B cell (primary cell): ENCODE measurements around the gene CSNK1G1. TPM values are rescaled to one million over a fixed set of nuclear protein-coding genes. Genes with fewer than 3 reads are reported as not detected.
"Not testable (repeated sequence)": the region's sequence is repeated elsewhere in the genome, so short reads cannot be mapped to it uniquely, and the experiment has no call there.

ENCODE experiments used
- ATAC-seq: fragments of 200-7000 bp; cut with Tn5 transposase; one replicate; pipeline ENCODE4 v1.10.0; 2021; ENCODE audit warnings: low read depth, mild to moderate bottlenecking, moderate number of reproducible peaks, moderate library complexity
- CTCF ChIA-PET: fragments of 350-600 bp; sonication (Branson Sonifier 250); formaldehyde crosslinking; loops from one replicate; lab custom pipeline; 2021; ENCODE audit warnings: antibody characterized with exemption, inconsistent platforms; lab: Charles Lee
- POLR2A ChIA-PET: fragments of 350-600 bp; sonication (Branson Sonifier 250); formaldehyde crosslinking; loops from one replicate; lab custom pipeline; 2021; ENCODE audit warnings: antibody characterized with exemption; lab: Charles Lee
- DNase-seq: peaks from one replicate; pipeline ENCODE4 v3.0.0; 2013
- H2AFZ ChIP-seq: 2 replicates; pipeline ENCODE4 v1.6.1; 2012; ENCODE audit warnings: mild to moderate bottlenecking, low read depth, low read length; ENCODE audit not compliant: insufficient read depth, poor library complexity, severe bottlenecking
- H3K27ac ChIP-seq, 2 donors: 1 replicate in 1 of 2; 2 replicates in 1 of 2; pipeline ENCODE4 v1.5.1; 2012 to 2013; ENCODE audit warnings: low read length in 2 of 2, mild to moderate bottlenecking in 2 of 2, moderate library complexity in 1 of 2
- H3K27me3 ChIP-seq, 4 experiments: fragments of 200-600 bp in 1 of 4; sonication (generic) in 1 of 4; replicated peaks in 1 of 4; 1 replicate in 2 of 4; 2 replicates in 2 of 4; pipeline versions ENCODE4 v1.6.1 to v1.7.0; 2013 to 2016; ENCODE audit warnings: low read length in 3 of 4, mild to moderate bottlenecking in 2 of 4, mixed read lengths in 1 of 4, moderate library complexity in 1 of 4; ENCODE audit not compliant: insufficient read depth in 4 of 4, control insufficient read depth in 3 of 4; ENCODE audit errors: control extremely low read depth in 1 of 4
- H3K36me3 ChIP-seq, 2 experiments: replicated peaks in 1 of 2; 1 replicate in 1 of 2; 2 replicates in 1 of 2; pipeline versions ENCODE4 v1.6.1 to v1.7.1; 2013; ENCODE audit warnings: low read length in 1 of 2; ENCODE audit not compliant: insufficient read depth in 2 of 2, control insufficient read depth in 1 of 2; ENCODE audit errors: control extremely low read depth in 1 of 2, extremely low read depth in 1 of 2
- H3K4me1 ChIP-seq, 2 donors: fragments of 200-600 bp in 1 of 2; sonication (generic) in 1 of 2; 1 replicate in 1 of 2; 2 replicates in 1 of 2; pipeline versions ENCODE4 v1.5.1 to v1.6.1; 2013 to 2017; ENCODE audit warnings: low read length in 2 of 2; ENCODE audit not compliant: control insufficient read depth in 2 of 2, insufficient read depth in 2 of 2
- H3K4me2 ChIP-seq: replicated peaks from 2 replicates; pipeline ENCODE3; 2012; ENCODE audit warnings: mild to moderate bottlenecking, low read depth, low read length; ENCODE audit not compliant: poor library complexity, severe bottlenecking
- H3K4me3 ChIP-seq, 5 experiments: fragments of 200-600 bp in 1 of 5; sonication (generic) in 1 of 5; 1 replicate in 3 of 5; 2 replicates in 2 of 5; pipeline versions ENCODE4 v1.5.1 to v1.7.0; 2011 to 2016; ENCODE audit warnings: low read length in 4 of 5, mild to moderate bottlenecking in 4 of 5, low read depth in 2 of 5, control low read depth in 1 of 5, moderate library complexity in 1 of 5; ENCODE audit not compliant: insufficient read depth in 1 of 5; ENCODE audit errors: control extremely low read depth in 1 of 5, extremely low read depth in 1 of 5
- H3K79me2 ChIP-seq: fragments of 200-600 bp; sonication (generic); one replicate; pipeline ENCODE4 v1.6.0; 2016; ENCODE audit warnings: low read length; ENCODE audit not compliant: control insufficient read depth, insufficient read depth
- H3K9ac ChIP-seq: fragments of 200-600 bp; sonication (generic); 2 replicates; pipeline ENCODE4 v1.6.1; 2017; ENCODE audit warnings: mild to moderate bottlenecking, low read length, moderate library complexity
- H3K9me3 ChIP-seq, 3 donors: one replicate each; pipeline versions ENCODE4 v1.6.1 to v1.7.1; 2013; ENCODE audit warnings: low read length in 2 of 3; ENCODE audit not compliant: control insufficient read depth in 2 of 3, insufficient read depth in 1 of 3; ENCODE audit errors: control extremely low read depth in 1 of 3
- H4K20me1 ChIP-seq: 2 replicates; pipeline ENCODE4 v1.6.0; 2012; ENCODE audit warnings: mild to moderate bottlenecking, low read length; ENCODE audit not compliant: insufficient read depth, control insufficient read depth, poor library complexity, severe bottlenecking
- H3K27ac Mint-ChIP-seq: one replicate; pipeline ENCODE4 v1.8.0; 2021; ENCODE audit warnings: mixed read lengths
- H3K27me3 Mint-ChIP-seq: one replicate; pipeline ENCODE4 v1.8.0; 2021; ENCODE audit warnings: mixed read lengths
- H3K4me1 Mint-ChIP-seq: one replicate; pipeline ENCODE4 v1.8.0; 2021; ENCODE audit warnings: mixed read lengths
- H3K4me3 Mint-ChIP-seq: one replicate; pipeline ENCODE4 v1.8.0; 2021; ENCODE audit warnings: mixed read lengths
- H3K9me3 Mint-ChIP-seq: one replicate; pipeline ENCODE4 v1.8.0; 2022; ENCODE audit warnings: mixed read lengths; ENCODE audit not compliant: insufficient read depth
- EZH2 ChIP-seq: IDR thresholded peaks from 2 replicates; pipeline ENCODE4 v1.6.1; 2012; ENCODE audit warnings: borderline replicate concordance, low read depth, mild to moderate bottlenecking, moderate library complexity, low read length; ENCODE audit not compliant: insufficient read depth, poor library complexity, severe bottlenecking
- WGBS: methylation state at CpG from one replicate; pipeline ENCODE4 v1.1.5; 2013; ENCODE audit warnings: missing lambda C conversion rate; ENCODE audit not compliant: insufficient coverage; 5-methylcytosine and 5-hydroxymethylcytosine counted together
- intact Hi-C: fragments of 100-400 bp; cut with micrococcal nuclease; formaldehyde crosslinking; loops from one replicate; pipeline ENCODE4 v1.10.0; 2022
- polyA plus RNA-seq: library from polyadenylated mRNA; depleted of rRNA; stranded (reverse); fragments of >200 nt; gene quantifications from 2 replicates; pipeline ENCODE4 v1.2.3, GENCODE V29; 2012
- total RNA-seq, 2 donors: library from RNA; stranded (reverse); fragments of 120-200 nt in 1 of 2; gene quantifications; 1 replicate in 1 of 2; 2 replicates in 1 of 2; pipeline versions ENCODE4 v1.2.3 to v1.2.4, GENCODE V29; 2013 to 2022
- TF ChIP-seq, protein P1 (sequence below): fragments of 200-600 bp; IDR thresholded peaks from one replicate; pipeline ENCODE4 v1.8.0; 2022; ENCODE audit warnings: antibody characterized with exemption, mild to moderate bottlenecking

CSNK1G1 gene
- total and polyA plus RNA-seq, 2 donors (not counting 1 experiment from before 2014, with no cell fraction given), result 5.2 to 40.3 TPM

DNA sequence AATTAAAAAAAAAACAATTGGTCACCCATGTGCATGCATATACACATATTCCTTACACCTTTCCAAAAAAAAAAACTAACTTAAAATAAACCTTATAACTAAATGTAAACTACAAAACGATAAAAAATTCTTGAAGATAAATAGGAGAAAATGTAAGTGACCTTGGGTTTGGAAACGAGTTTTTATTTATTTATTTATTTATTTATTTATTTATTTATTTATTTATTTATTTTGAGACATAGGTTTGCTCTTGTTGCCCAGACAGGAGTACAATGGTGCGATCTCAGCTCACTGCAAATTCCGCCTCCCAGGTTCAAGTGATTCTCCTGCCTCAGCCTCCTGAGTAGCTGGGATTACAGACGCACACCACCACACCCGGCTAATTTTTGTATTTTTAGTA lies 9.7 kb downstream of the CSNK1G1 start:
- H3K4me3 Mint-ChIP-seq, H4K20me1 ChIP-seq, H3K9ac ChIP-seq, H3K4me1 ChIP-seq, H3K4me3 ChIP-seq, H3K4me2 ChIP-seq, H2AFZ ChIP-seq, intact Hi-C loops, DNase-seq, ATAC-seq, H3K27me3 ChIP-seq, H3K27ac ChIP-seq, POLR2A ChIA-PET, H3K9me3 Mint-ChIP-seq, H3K27me3 Mint-ChIP-seq, H3K9me3 ChIP-seq, H3K27ac Mint-ChIP-seq: not testable (repeated sequence)
- peaks cover 6 to 11% of the 10 kb centered on the region in 2 experiments for H3K36me3 ChIP-seq
- CTCF ChIA-PET, result interaction anchor here (0.7 kb wide), 1 partner anchor 508 kb away, joined by 3 read pairs; no protein-coding TSS in a partner anchor
- H3K79me2 ChIP-seq, result peaks cover 93% of the 10 kb centered on the region
- peaks cover 10% of the 10 kb centered on the region for H3K4me1 Mint-ChIP-seq
- 95% methylated on average over 2 of the region's 6 CpGs for WGBS

DNA sequence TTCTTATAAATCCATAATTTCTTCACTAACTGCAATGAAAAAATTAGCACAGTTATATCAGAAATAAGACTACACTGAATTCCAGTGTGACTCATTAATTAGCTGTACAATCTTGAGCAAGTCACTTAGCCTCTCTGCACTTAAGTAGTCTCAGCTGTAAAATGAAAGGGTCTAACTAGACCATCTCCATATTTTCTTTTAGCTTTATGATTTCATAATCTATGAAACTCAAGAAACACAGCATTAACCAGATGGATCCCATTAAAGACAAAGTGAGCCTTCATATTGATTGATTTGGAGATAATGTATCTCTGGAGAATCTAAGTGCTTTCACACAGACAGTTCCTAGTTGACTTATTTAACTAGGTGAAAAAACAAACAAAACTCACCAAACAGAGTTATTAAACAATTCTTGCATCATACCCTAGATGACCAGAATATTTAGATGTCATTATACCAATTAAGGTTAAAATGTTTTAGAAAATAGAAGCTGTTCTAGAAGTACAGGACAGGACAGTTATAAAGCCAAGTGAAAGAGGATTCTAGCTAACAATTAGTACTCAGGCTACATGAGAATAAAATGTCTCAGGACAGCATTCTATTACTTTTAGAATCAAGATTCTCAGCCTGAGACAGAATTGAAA lies 11.2 kb downstream of the CSNK1G1 start:
- H3K27me3 Mint-ChIP-seq, result no peaks in the 10 kb centered on the region
- CTCF ChIA-PET, result interaction anchor here (1.0 kb wide), 1 partner anchor 22 kb away, joined by 3 read pairs; no protein-coding TSS in a partner anchor
- no peaks in the 10 kb centered on the region for H3K4me1 ChIP-seq
- H3K4me3 Mint-ChIP-seq, result no peak overlapping the region
- H3K36me3 ChIP-seq, result peaks cover 6 to 15% of the 10 kb centered on the region in 2 experiments
- TF ChIP-seq EZH2, result no peak
- TF ChIP-seq, protein P1, sequence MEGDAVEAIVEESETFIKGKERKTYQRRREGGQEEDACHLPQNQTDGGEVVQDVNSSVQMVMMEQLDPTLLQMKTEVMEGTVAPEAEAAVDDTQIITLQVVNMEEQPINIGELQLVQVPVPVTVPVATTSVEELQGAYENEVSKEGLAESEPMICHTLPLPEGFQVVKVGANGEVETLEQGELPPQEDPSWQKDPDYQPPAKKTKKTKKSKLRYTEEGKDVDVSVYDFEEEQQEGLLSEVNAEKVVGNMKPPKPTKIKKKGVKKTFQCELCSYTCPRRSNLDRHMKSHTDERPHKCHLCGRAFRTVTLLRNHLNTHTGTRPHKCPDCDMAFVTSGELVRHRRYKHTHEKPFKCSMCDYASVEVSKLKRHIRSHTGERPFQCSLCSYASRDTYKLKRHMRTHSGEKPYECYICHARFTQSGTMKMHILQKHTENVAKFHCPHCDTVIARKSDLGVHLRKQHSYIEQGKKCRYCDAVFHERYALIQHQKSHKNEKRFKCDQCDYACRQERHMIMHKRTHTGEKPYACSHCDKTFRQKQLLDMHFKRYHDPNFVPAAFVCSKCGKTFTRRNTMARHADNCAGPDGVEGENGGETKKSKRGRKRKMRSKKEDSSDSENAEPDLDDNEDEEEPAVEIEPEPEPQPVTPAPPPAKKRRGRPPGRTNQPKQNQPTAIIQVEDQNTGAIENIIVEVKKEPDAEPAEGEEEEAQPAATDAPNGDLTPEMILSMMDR, result no peak
- peaks cover 15% of the 10 kb centered on the region for H4K20me1 ChIP-seq
- H3K9ac ChIP-seq, result no peak overlapping the region
- no peaks in the 10 kb centered on the region for H3K9me3 ChIP-seq
- no peak overlapping the region for H3K27ac Mint-ChIP-seq
- POLR2A ChIA-PET, result no interaction called here
- H2AFZ ChIP-seq, result no peak overlapping the region
- no peaks in the 10 kb centered on the region for H3K9me3 Mint-ChIP-seq
- H3K4me3 ChIP-seq, result no peak overlapping the region
- ATAC-seq (no peak), DNase-seq (no peak)
- H3K4me2 ChIP-seq, result no peak overlapping the region
- intact Hi-C loops, result no loop called here
- peaks cover 84% of the 10 kb centered on the region for H3K79me2 ChIP-seq
- peaks cover 10% of the 10 kb centered on the region for H3K4me1 Mint-ChIP-seq
- H3K27me3 ChIP-seq, result no peaks in the 10 kb centered on the region
- H3K27ac ChIP-seq, result no peak overlapping the region
